HCT116 (cell line): ENCODE data around the gene CAPS. TPM values are rescaled to one million over a fixed set of nuclear protein-coding genes. Genes with fewer than 3 reads are reported as not detected.

ENCODE experiments used
- ATAC-seq: fragments of 200-7000 bp; cut with Tn5 transposase; 2 replicates; pipeline ENCODE4 v1.9.1; 2020; ENCODE audit warnings: mild to moderate bottlenecking, moderate library complexity
- BruUV-seq: library from RNA; stranded (reverse); fragments of 400-500 nt; replicated peaks from 2 replicates; lab custom pipeline; 2021; lab: Mats Ljungman, UMichigan
- CTCF ChIA-PET: fragments of 300-600 bp; sonication (Branson Sonifier 250); formaldehyde crosslinking; loops from one replicate; lab custom pipeline; 2021; ENCODE audit warnings: antibody characterized with exemption; lab: Charles Lee
- POLR2A ChIA-PET: fragments of 300-600, 350-600 bp; sonication (Branson Sonifier 250); formaldehyde crosslinking; loops from one replicate; lab custom pipeline; 2021; ENCODE audit warnings: antibody characterized with exemption; lab: Charles Lee
- RAD21 ChIA-PET, 2 experiments: fragments of 300-600 bp; sonication (Branson Sonifier 250); formaldehyde crosslinking; loops; one replicate each; lab custom pipeline; 2023; ENCODE audit warnings: low total read pairs in 2 of 2; ENCODE audit not compliant: uncharacterized antibody in 2 of 2, unreplicated experiment in 2 of 2, low non-redundant PET in 1 of 2; lab: Charles Lee
- DNase-seq: peaks from one replicate; pipeline ENCODE4 v3.0.0-alpha.2; 2010; ENCODE audit warnings: low read depth, low spot score
- H2AFZ ChIP-seq: fragments of 200-600 bp; shearing (Covaris generic), sonication (generic); 2 replicates; pipeline ENCODE4 v1.6.1; 2017; ENCODE audit warnings: low read depth, mixed run types, mixed read lengths, antibody characterized with exemption, low read length; ENCODE audit not compliant: poor library complexity, severe bottlenecking
- H3K27ac ChIP-seq: 2 replicates; pipeline ENCODE4 v1.5.1; 2012; ENCODE audit warnings: low read depth, low read length
- H3K27me3 ChIP-seq: fragments of 200-600 bp; sonication (generic); 2 replicates; pipeline ENCODE4 v1.6.1; 2016; ENCODE audit warnings: mixed run types, low read length, mixed read lengths; ENCODE audit not compliant: insufficient read depth
- H3K36me3 ChIP-seq, 2 experiments: fragments of 200-500 bp in 1 of 2; fragments of 200-600 bp in 1 of 2; sonication (Bioruptor generic) in 1 of 2; sonication (generic) in 1 of 2; 2 replicates each; pipeline versions ENCODE4 v1.5.1 to v1.6.1; 2014 to 2016; ENCODE audit warnings: low read length in 2 of 2, inconsistent platforms in 1 of 2, mixed read lengths in 1 of 2, mixed run types in 1 of 2; ENCODE audit not compliant: insufficient read depth in 2 of 2, control insufficient read depth in 1 of 2
- H3K4me1 ChIP-seq, 2 experiments: fragments of 200-600 bp in 1 of 2; sonication (generic) in 1 of 2; 2 replicates each; pipeline versions ENCODE4 v1.5.1 to v1.6.1; 2012 to 2017; ENCODE audit warnings: low read length in 2 of 2, inconsistent platforms in 1 of 2, mild to moderate bottlenecking in 1 of 2, mixed read lengths in 1 of 2, mixed run types in 1 of 2, moderate library complexity in 1 of 2; ENCODE audit not compliant: insufficient read depth in 2 of 2, control insufficient read depth in 1 of 2
- H3K4me2 ChIP-seq: fragments of 200-600 bp; sonication (generic); 2 replicates; pipeline ENCODE4 v1.6.1; 2017; ENCODE audit warnings: mixed run types, low read length, mixed read lengths
- H3K4me3 ChIP-seq, 2 experiments: fragments of 200-600 bp in 1 of 2; sonication (generic) in 1 of 2; replicated peaks in 1 of 2; 2 replicates each; pipeline ENCODE4 v1.5.1; 2011 to 2016; ENCODE audit warnings: low read length in 2 of 2, control low read depth in 1 of 2, low read depth in 1 of 2, mild to moderate bottlenecking in 1 of 2, mixed read lengths in 1 of 2, mixed run types in 1 of 2
- H3K79me2 ChIP-seq: fragments of 200-600 bp; sonication (generic); 2 replicates; pipeline ENCODE4 v1.6.1; 2017; ENCODE audit warnings: mild to moderate bottlenecking, mixed run types, low read length, moderate library complexity, mixed read lengths; ENCODE audit not compliant: insufficient read depth
- H3K9ac ChIP-seq: fragments of 200-600 bp; sonication (generic); 2 replicates; pipeline ENCODE4 v1.6.1; 2016; ENCODE audit warnings: low read length, mixed read lengths
- H3K9me2 ChIP-seq: fragments of 200-600 bp; sonication (generic), shearing (Covaris generic); 2 replicates; pipeline ENCODE4 v1.6.1; 2017; ENCODE audit warnings: mixed run types, mild to moderate bottlenecking, moderate library complexity; ENCODE audit not compliant: insufficient read depth
- H3K9me3 ChIP-seq, 2 experiments: fragments of 200-500 bp in 1 of 2; fragments of 200-600 bp in 1 of 2; sonication (Bioruptor generic) in 1 of 2; sonication (generic) in 1 of 2; 2 replicates each; pipeline ENCODE4 v1.6.1; 2014 to 2017; ENCODE audit warnings: low read length in 2 of 2, mixed read lengths in 2 of 2, inconsistent platforms in 1 of 2, low read depth in 1 of 2, mild to moderate bottlenecking in 1 of 2, mixed run types in 1 of 2, moderate library complexity in 1 of 2; ENCODE audit not compliant: control insufficient read depth in 1 of 2, insufficient read depth in 1 of 2
- H4K20me1 ChIP-seq: fragments of 200-600 bp; sonication (generic), shearing (Covaris generic); 2 replicates; pipeline ENCODE4 v1.6.1; 2017; ENCODE audit warnings: mixed run types, mild to moderate bottlenecking, moderate library complexity; ENCODE audit not compliant: insufficient read depth
- CBX3 ChIP-seq: IDR thresholded peaks from 2 replicates; pipeline ENCODE4 v1.6.1; 2012; ENCODE audit warnings: low read depth
- CEBPB ChIP-seq: IDR thresholded peaks from 2 replicates; pipeline ENCODE4 v1.6.1; 2012; ENCODE audit warnings: low read depth
- EGR1 ChIP-seq: IDR thresholded peaks from 2 replicates; pipeline ENCODE4 v1.6.1; 2012; ENCODE audit warnings: low read depth
- JUND ChIP-seq: IDR thresholded peaks from 2 replicates; pipeline ENCODE4 v1.6.1; 2012
- SP1 ChIP-seq: IDR thresholded peaks from 2 replicates; pipeline ENCODE4 v1.6.1; 2012; ENCODE audit warnings: low read depth
- YY1 ChIP-seq: IDR thresholded peaks from 2 replicates; pipeline ENCODE4 v1.6.1; 2011; ENCODE audit warnings: low read length, low read depth, moderate library complexity, mild to moderate bottlenecking; ENCODE audit not compliant: insufficient replicate concordance; ENCODE audit errors: extremely low read depth
- ZNF274 ChIP-seq: fragments of 200-500 bp; sonication (Bioruptor generic); IDR thresholded peaks from 2 replicates; pipeline ENCODE4 v1.6.1; 2014; ENCODE audit warnings: mild to moderate bottlenecking, low read depth, low read length, inconsistent platforms
- intact Hi-C: fragments of 100-400 bp; cut with micrococcal nuclease; formaldehyde crosslinking; loops from 2 replicates; pipeline ENCODE4 v1.10.0; 2022
- total RNA-seq: library from RNA; stranded (reverse); gene quantifications from one replicate; pipeline ENCODE4 v1.2.1, GENCODE V29; 2021; ENCODE audit not compliant: unreplicated experiment
- TF ChIP-seq, protein P1 (sequence below): IDR thresholded peaks from 2 replicates; pipeline ENCODE4 v1.6.1; 2012
- TF ChIP-seq, protein P2 (sequence below), 3 experiments: fragments of 200-600 bp in 1 of 3; sonication (generic) in 1 of 3; IDR thresholded peaks in 2 of 3; conservative IDR thresholded peaks in 1 of 3; 2 replicates each; pipeline ENCODE4 v1.5.1; 2012 to 2017; ENCODE audit warnings: low read depth in 2 of 3, low read length in 2 of 3, antibody characterized with exemption in 1 of 3, borderline replicate concordance in 1 of 3, control low read depth in 1 of 3, mild to moderate bottlenecking in 1 of 3, mixed read lengths in 1 of 3, mixed run types in 1 of 3, moderate library complexity in 1 of 3; ENCODE audit not compliant: insufficient read depth in 1 of 3

CAPS gene
- total RNA-seq, 1 experiment from 2014 or later = 2.5 TPM

DNA sequence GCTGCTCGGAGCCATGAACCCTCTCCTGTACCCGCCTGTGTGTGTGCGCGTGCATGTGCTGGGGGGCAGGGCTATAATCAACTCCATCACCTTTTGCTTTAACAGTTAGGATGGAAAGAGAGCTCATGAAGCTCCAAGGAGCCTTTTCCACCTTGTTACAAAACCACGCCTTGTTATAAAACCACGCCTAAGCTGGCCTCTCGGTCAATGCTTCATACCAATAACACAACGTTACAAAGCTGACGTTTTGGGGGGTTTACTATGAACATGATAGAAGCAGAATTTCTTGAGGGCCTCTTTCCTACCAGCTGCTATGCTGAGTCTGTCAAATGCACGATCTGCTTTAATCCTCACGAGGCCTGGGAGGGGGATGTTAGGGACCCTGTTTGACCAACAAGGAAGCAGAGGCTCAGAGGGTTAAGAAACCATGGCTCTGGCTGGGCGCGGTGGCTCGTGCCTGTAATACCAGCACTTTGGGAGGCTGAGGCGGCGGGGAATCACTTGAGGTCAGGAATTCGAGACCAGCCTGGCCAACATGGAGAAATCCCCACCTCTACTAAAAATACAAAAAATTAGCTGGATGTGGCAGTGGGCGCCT lies 11.9 kb downstream of the CAPS start:
- Histone ChIP-seq H4K20me1 (no peaks in the 10 kb centered on the region), H3K9me2 (no peaks in the 10 kb centered on the region), H3K4me2 (no peak overlapping the region), H3K4me1 (no peaks in the 10 kb centered on the region), H3K4me3 (no peak overlapping the region), H2AFZ (no peak overlapping the region), H3K9ac (no peak overlapping the region), H3K27ac (no peak overlapping the region), H3K27me3 (no peaks in the 10 kb centered on the region), H3K79me2 (no peaks in the 10 kb centered on the region), H3K9me3 (no peaks in the 10 kb centered on the region), H3K36me3 (peaks cover 36 to 57% of the 10 kb centered on the region in 2 experiments; a peak in 3 of 4 replicates)
- DNase-seq (no peak), ATAC-seq (no peak)
- ChIA-PET POLR2A (no interaction called here), CTCF (no interaction called here), RAD21 (no interaction called here)
- intact Hi-C loops = no loop called here
- BruUV-seq = no TSS peak
- TF ChIP-seq CEBPB = no peak
- TF ChIP-seq ZNF274 = no peak
- no peak for TF ChIP-seq CBX3
- no peak for TF ChIP-seq YY1
- TF ChIP-seq SP1 = no peak
- TF ChIP-seq, protein P1, sequence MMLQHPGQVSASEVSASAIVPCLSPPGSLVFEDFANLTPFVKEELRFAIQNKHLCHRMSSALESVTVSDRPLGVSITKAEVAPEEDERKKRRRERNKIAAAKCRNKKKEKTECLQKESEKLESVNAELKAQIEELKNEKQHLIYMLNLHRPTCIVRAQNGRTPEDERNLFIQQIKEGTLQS = no peak
- TF ChIP-seq JUND = no peak
- no peak for TF ChIP-seq EGR1

DNA sequence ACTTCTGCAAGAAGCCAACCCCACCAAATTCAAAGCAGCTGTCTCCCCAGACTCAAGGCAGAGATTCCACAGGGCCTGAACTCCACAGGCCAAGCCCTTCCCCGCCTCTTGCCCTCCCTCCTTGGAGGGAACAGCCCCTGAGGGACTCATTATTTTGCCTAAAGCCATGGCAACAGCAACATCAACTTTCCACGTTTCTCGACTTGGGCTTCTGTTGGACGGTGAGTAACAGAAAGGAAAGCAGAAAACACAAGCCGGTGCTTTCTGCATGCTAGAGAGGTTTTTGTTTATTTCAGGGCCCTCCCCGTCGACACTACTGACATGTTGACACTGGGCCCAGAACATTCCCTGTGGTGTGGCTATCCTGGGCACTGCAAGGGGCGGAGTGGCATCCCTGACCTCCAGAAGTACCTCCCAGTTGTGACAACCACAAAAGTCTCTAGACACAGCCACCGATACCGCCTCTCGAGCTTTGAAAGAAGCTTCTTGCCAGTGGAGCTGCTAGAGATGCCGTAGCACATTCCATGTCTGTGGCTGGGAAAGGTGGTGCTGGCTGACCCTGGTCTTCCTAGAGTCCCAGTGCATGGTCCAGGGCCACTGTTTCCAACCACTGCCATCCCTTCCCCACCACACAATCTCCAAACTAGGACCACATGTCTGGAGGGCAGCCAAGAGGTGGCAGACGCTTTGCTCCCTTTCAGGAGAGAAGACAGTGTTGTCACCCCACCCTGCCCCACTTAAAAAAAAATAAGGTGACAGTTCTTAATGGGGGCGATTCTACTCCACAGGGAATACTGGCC lies 12.8 kb downstream of the CAPS start:
- H3K36me3 ChIP-seq = peaks cover 38 to 59% of the 10 kb centered on the region in 2 experiments; a peak in 3 of 4 replicates
- ChIA-PET POLR2A (no interaction called here), RAD21 (no interaction called here), CTCF (no interaction called here)
- no peak overlapping the region for H3K9ac ChIP-seq
- no peaks in the 10 kb centered on the region for H3K9me3 ChIP-seq
- intact Hi-C loops = no loop called here
- TF ChIP-seq, protein P2, sequence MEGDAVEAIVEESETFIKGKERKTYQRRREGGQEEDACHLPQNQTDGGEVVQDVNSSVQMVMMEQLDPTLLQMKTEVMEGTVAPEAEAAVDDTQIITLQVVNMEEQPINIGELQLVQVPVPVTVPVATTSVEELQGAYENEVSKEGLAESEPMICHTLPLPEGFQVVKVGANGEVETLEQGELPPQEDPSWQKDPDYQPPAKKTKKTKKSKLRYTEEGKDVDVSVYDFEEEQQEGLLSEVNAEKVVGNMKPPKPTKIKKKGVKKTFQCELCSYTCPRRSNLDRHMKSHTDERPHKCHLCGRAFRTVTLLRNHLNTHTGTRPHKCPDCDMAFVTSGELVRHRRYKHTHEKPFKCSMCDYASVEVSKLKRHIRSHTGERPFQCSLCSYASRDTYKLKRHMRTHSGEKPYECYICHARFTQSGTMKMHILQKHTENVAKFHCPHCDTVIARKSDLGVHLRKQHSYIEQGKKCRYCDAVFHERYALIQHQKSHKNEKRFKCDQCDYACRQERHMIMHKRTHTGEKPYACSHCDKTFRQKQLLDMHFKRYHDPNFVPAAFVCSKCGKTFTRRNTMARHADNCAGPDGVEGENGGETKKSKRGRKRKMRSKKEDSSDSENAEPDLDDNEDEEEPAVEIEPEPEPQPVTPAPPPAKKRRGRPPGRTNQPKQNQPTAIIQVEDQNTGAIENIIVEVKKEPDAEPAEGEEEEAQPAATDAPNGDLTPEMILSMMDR (IDR thresholded peaks at IDR 0.05 in 2 of 3, conservative IDR thresholded peaks at IDR 0.05 in 1 of 3; ENCODE audit: borderline replicate concordance in 1 of 3, insufficient read depth in 1 of 3, low read depth in 2 of 3, low read length in 2 of 3) = no peak
- ATAC-seq (no peak), DNase-seq (no peak)
- H3K4me3 ChIP-seq = no peak overlapping the region
- no peaks in the 10 kb centered on the region for H3K9me2 ChIP-seq
- no TSS peak for BruUV-seq
- H3K4me1 ChIP-seq = no peaks in the 10 kb centered on the region
- no peaks in the 10 kb centered on the region for H3K27me3 ChIP-seq
- H3K79me2 ChIP-seq = no peaks in the 10 kb centered on the region
- H4K20me1 ChIP-seq = no peaks in the 10 kb centered on the region
- H2AFZ ChIP-seq = no peak overlapping the region
- H3K27ac ChIP-seq = no peak overlapping the region
- no peak overlapping the region for H3K4me2 ChIP-seq
